DND-41 (cell line): Measurements from ENCODE around the gene OR6S1.

Experiments
- CTCF ChIP-seq: IDR thresholded peaks from 2 replicates; pipeline ENCODE4 v1.5.1; 2012; ENCODE audit warnings: borderline replicate concordance, low read length, moderate library complexity, mild to moderate bottlenecking; ENCODE audit not compliant: poor library complexity, severe bottlenecking; ENCODE audit errors: extremely low read depth
- EZH2 ChIP-seq: IDR thresholded peaks from 3 replicates; pipeline ENCODE4 v1.6.1; 2012; ENCODE audit warnings: borderline replicate concordance, low read depth, mild to moderate bottlenecking, moderate library complexity, low read length, inconsistent platforms; ENCODE audit not compliant: severe bottlenecking

DNA sequence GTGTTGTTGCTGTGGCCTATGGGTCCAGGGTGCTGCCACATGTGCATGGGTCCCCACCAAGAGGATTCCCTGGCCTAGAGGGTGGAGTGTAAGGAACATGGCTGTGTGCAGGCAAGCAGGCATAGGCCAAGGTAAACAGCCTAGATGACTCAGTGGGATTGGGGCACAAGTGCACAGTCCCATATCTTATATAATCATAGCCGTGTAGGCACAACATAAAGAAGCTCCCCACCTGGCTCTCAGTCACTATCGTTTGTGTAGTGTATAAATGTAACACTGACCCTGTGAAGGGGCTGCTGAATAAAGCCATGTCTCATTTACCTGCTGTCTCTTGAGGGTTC is 34.6 kb downstream of the OR6S1 start:
- TF ChIP-seq CTCF (no peak), EZH2 (no peak)
